B cell (primary cell): ENCODE data around the gene FBXO27.

ENCODE experiments used
- CTCF ChIP-seq: fragments of 200-600 bp; IDR thresholded peaks from one replicate; pipeline ENCODE4 v1.8.0; 2022; ENCODE audit warnings: antibody characterized with exemption, mild to moderate bottlenecking
- EZH2 ChIP-seq: IDR thresholded peaks from 2 replicates; pipeline ENCODE4 v1.6.1; 2012; ENCODE audit warnings: borderline replicate concordance, low read depth, mild to moderate bottlenecking, moderate library complexity, low read length; ENCODE audit not compliant: insufficient read depth, poor library complexity, severe bottlenecking

GRCh38 chr19:39009001-39009400 is 23.3 kb downstream of the FBXO27 start:
- TF ChIP-seq CTCF (no peak), EZH2 (no peak)
